ENCODE data around the gene EWSR1.

The EWSR1 gene

DNA sequence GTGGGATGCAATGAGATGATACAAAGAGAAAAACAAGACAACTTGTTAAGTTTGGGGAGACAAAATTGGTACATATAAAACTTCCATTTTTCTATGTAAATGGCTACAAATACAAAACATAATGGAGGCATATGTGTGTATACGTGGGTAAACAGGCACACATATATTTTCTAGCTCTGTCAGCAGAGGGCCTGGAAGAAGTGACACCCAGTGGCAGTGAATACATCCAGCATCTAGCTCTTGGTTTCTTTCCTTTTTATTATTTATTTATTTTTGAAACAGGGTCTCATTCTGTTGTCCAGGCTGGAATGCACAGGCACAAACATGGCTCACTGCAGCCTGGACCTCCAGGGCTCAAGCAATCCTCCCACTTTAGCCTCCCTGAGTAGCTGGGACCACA, 52.5 kb downstream of the EWSR1 start:
- DNase-seq (ENCODE audit: low read depth) = no peak

DNA sequence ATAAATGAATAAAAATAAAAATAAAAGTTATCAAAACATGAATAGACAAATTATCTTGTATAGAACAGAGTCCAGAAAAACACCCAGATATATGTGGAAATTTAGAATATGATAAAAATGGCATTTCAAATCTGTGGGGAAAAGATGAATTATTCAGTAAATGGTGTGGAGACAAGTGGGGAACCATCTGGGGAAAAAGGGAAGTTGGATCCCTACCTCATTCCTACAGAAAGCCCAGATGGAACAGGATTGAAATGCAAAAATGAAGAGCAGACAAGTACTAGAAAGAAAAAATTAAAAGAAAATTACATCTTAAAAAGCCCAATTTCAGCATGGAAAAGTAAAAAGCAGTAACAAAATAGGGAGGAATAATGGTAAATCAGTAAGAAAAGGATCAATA, 55.6 kb downstream of the EWSR1 start:
- DNase-seq (ENCODE audit: low read depth) = no peak

DNA sequence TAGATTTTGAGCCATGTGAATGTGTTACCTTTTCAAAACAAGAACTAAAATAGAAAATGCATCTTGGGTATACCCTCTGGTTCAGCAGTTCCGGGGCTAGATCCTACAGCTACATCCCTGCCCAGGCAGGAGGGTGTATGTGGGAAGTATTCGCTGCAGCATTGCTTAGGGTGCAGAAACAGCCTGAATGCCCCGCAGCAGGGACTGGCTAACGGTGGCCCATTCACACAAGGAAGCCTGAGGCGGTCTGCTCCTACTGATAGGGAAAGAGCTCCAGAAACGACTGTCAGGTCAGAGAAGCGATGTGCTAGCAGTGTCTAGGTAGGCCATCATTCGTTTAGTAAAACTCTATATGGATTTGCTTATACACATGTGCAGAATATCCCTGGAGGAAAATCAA, 57.3 kb downstream of the EWSR1 start:
- DNase-seq (ENCODE audit: low read depth) = no peak

DNA sequence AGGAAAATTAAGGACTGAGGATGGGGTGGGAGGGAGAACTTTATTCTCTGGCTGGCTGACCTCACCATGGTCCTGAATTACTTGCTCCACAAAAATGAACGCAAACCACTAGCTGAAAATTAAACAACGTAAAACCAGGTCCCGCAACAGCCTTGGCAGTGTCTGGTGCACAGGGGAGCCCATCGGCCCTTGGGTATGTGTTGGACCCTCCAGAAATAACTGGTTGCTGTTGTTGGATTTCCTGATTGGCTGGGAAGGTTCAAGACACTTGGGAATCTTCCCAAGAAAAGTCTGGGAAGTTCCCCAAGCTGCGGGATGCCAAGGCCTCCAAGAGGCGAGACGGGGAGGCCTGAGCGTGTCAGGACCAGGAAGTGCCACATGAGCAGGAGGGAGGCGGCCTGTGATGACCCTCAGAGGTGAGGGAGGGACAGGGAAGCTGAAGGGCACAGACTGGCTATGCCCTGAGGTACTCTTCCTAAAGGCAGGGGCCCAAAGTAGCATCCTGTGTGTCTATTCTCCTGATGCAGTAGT, 57.8 kb downstream of the EWSR1 start:
- DNase-seq (ENCODE audit: low read depth) = no peak

DNA sequence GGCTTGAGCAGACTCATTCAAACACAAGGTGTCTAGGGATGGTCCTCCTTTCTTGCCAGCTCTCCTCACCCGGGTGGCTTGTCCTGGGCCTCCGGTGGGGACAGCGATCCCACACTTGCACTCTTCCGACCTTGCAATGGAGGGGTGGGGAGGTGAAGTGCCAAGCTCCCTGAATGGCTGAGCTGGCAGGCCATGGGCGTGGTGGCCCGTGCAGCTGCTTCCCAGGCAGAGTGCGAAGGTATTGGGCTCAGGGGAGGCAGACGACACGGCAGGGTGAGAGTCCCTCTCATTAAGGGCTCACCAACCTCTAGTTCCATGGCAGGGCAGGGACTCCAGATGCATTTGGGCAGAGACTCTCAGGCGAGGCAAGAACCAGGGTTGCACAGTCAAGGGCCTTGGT, 58.4 kb downstream of the EWSR1 start:
- no peak for DNase-seq (ENCODE audit: low read depth)

DNA sequence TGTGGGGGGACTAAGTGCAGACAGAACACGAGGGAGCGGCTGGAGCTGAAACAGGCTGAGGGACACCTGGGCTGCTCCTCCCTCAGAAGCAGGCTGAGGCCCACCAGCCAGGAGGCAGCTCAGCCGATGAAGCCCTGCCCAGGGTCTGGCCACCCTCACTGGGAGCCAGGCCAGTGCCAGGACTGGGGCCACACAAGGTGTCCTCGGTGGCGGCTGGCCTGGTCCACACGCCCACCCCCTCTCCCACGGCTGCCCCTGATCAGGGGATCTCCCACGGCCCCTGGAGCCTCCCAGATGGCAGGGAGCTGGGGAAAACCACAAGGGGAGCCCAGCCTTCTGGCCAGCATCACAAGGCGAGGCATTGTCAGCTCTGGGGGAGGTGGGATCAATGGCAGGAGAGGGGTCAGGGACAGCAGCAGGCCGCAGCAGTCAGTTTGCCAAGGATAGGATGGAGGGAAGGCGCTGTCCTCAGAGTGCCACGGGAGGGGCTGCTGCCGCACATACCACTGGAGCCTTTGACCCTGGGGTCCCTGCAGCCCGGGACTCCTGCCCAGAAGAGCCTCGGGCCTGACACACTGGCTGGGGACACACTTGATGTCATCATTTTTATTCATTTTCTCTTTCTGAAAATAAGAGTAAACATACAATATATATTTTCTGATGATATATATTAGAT, 59.2 kb downstream of the EWSR1 start:
- no peak for DNase-seq (ENCODE audit: low read depth)

DNA sequence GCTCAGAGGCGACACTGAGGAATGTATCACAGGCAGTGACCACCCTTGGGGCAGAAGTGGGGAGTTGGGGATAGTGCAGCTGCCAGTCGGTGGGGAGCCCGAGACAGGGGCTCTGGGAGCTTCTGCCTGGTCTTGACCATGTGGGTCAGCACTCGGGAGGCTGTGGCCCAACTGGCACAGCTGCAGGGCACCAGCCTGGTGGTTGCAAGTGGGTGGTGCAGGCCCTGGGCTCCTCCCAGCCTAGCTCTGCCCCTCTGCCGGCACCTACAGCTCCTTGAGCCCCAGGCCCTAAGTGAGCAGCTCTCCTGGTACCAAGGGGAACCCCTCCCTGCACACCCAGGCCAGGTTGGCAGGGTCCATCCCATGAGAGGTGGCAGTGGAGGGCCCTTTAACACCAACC, 60.0 kb downstream of the EWSR1 start:
- no peak for DNase-seq (ENCODE audit: low read depth)

DNA sequence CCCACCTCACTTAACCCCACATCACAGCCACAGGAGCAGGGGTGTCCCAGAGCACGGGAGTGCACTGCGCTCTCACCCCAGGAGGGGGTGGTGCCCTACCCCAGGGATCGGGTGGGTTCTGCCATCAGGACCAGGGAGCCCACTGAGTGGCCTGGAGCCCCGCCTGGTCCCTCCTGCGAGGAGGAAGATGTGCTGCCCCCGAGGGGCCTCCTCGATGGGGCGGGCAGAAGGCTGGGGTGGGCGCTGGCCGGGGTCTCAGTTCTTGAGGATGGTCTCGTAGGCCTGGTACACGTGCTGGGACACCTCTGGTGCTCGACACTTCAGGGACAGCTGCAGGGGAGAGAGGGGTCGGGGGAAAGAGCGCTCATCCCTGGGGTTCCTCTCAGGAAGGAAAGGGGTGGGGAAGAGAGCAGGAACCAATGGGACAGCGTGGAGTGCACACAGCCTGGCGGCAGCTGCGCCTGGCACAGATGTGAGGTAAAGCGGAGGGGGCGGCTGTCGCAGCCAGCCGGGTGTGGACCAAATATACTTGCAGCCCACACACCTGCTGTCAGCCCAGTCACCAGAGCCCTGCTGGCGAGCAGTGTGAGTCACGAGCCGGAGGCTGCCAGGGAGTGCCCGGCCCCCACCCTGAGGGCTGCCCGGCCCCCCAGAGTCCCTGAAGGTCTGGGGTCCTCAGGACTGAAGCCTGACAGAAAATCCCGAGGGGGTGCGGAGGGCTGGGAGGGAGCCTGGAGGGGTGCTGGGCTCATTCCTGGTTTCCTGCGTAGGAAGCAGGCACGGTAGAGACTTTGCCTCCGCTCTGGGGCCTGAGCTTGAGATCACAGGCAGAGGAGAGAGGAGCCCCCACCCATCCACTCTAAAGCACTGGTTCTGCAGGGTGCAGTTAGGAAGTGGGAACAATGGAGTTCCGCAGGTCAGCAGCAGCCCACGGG, 60.8 kb downstream of the EWSR1 start:
- no peak for DNase-seq (ENCODE audit: low read depth)

DNA sequence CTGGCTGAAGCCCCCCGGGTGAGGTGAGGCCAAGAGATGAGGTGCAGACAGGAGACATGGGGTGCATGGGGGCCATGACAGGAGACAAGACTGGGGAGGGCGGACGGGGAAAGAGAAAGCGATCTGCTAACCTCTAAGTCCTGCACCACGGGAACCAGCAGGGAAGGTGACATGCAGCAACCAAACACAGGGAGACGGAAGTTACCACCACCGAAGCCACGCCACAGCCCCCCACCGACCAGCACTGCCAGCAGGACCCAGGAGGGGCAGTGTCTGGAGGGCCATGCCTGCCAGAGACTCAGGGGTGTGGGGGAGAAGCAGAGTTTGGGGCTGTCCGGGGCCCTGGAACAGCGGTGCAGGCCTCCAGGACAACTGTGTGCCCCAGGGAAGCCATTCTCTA, 61.5 kb downstream of the EWSR1 start:
- DNase-seq (ENCODE audit: low read depth) = no peak

DNA sequence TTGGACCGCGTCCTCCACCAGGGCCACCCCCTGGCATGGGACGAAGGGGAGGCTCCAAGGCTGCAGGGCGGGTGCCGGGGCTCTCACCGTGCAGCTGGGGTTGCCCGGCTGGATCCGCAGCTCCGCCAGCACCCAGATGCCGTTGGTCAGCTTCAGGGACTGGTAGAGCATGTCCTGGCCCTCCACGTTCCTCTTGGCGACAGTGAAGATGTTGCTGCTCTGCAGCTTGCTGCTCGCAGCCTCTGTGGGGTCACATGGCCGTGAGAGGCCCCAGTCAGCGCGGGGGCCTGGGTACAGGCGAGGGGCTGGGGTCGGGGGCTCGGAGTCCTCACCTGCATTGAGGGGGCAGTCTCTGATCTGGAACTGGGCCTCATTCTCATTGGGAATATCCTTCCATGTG, 62.2 kb downstream of the EWSR1 start:
- DNase-seq (ENCODE audit: low read depth) = no peak

DNA sequence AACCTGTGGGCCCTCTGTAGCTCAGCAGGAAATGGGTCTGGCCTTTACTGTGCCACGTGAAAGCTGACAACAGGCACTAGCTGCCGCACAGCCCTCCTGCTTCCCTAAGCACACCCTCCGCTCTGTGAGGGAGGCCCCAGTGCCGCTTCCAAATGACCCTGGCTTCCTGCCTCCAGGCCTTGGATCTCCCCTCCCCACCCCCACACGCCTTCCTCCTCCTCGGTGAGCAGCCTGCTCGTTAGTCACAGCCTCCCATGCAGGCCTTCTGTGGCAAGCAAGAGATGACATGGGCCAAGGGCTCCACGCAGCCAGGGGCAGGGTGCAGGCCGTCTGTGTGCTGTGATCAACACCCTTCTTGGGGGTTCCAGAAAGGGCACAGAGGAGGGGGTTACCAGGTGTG, 62.7 kb downstream of the EWSR1 start:
- no peak for DNase-seq (ENCODE audit: low read depth)

DNA sequence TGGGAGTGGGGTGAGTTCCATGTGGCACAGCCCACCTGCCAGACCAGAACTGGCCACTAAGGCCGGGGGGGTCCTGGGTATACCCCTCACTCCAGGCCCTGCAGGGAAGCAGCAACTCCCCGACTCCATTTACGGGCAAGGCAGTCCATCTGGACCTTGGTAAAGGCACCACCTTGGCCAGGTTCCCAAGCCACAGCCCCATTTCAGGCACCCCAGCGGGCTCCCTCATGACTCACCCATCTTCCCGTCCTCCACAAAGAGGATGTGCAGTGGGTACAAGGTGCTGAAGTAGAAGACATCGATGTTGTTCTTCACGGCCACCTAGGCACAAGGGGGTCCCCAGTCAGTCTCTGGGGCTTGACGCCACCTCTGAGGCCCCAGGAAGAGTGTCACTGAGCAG, 63.1 kb downstream of the EWSR1 start:
- no peak for DNase-seq (ENCODE audit: low read depth)

DNA sequence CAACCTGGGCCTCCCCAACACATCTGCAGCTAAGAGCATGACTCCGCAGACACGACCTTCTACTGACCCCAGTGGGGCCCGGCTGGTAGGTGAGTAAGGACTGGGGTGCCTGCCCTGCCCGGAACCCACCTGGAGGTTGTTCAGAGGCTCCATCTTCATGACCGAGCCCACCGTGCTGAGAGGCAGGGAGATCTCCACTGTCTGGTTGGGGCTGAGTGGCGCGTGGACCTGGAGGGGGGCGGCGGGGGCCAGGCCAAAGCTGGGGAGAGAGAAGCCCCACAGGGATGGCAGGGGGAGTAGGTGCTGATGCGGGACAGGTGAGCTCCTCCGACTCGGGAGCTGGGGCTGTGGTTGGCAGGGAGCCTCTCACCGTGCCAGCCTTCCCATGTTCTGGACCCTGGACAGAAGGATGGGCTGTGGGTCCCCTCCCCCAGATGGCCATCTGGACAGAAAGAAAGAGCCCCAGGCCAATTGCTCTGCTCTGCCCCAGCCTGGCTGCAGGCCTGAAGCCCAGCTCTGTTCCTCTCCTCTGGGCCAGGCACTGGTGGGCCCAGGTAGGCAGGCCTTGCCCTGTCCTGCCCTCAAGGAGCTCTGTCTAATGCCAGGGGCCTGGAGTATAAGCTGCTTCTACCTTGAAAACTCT, 63.7 kb downstream of the EWSR1 start:
- DNase-seq (ENCODE audit: low read depth) = no peak

DNA sequence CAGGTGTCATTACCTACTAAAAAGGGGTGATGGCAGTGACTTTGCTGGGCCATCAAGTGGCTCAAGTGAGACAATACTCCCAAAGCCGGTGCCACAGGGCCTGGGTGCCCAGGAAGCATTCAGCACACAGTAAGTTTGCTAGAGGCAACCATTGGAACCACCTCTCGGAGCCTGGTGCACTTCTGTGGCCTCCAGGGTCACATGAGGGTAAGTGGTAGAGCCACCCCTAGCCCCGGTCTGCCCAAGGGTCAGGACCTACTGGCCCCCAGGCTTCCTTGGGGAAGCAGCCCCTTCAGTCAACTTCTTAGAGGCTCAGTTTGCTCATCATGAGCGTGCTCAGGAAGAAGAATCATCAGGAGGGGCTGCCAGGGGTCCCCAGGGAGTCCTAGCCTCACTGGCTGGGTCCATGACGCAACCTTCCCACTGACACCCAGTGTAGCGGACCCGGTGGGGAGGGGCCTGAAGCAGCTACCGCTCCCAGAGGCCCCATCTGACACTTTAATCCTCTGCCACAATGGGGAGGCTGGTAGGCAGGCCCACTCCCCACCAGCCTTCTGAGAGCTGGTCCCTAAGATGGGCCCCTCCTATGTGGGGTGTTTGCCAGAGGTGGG, 64.9 kb downstream of the EWSR1 start:
- no peak for DNase-seq (ENCODE audit: low read depth)

DNA sequence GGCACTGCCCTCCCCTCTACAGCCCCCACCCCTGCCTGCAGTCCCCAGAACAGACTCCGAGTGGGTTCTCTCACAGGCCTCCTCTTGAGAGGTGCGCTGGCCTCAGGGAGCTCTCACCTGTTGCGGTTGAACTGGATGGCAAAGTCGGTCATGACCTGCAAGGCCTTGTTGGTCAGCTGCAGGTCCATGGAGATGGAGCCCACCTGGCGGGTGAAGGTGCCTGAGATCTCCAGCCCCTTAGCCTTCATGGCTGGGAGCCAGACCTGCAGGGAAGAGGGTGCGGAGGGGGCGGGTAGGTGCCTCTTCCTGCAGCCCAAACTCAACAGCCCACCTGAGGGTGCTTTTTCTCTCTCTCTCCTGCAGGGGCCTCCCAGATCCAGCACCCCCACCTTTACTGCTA, 66.1 kb downstream of the EWSR1 start:
- DNase-seq (ENCODE audit: low read depth) = no peak

DNA sequence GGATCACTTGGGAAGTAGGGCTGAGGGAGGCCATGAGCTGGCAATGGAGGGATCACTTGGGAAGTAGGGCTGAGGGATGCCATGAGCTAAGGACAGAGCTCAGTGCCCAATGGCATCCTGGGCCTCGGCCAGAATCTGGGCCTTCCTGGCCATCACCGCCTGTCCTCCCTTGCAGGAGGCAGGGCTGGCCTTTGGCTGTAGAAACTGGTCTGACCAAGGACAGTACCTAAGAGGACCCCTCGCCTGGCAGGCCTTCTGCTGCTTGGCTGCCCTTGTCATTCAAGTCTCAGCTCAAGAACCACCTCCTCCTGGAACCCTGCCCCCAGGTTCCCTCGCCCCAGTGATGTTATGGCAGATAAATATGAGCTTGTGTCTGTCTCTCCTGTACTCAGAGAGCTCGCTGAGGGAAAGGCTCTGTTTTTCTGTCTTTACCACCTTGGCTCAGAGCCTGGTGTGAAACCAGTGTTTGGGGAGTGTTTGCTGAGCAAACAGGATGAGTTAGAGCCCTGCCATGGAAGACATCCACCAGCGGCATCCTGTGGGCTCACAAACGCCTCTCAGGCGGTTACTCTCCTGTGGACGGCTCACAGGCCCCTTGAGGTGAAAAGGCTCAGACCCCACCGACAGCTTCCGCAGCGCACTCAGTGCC, 66.8 kb downstream of the EWSR1 start:
- no peak for DNase-seq (ENCODE audit: low read depth)

DNA sequence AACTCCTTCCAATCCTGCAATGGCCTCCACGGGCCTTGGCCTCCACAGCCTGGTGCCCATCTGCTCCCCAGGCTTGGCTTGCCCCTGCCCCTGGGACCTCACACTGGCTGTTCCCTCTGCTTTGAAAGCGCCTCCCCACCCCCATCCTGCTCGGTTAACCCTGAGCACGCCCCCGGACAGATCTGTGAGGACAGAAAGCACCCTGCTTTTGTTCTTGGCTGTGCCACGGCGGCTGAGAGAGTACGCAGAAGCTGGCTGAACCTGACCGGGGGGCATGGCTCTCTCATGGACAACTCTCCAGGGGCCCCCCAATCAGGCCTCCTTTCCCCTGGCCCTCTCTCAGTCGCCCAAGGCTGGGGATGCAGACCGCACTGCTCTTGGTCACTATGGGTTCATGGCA, 67.6 kb downstream of the EWSR1 start:
- no peak for DNase-seq (ENCODE audit: low read depth)

DNA sequence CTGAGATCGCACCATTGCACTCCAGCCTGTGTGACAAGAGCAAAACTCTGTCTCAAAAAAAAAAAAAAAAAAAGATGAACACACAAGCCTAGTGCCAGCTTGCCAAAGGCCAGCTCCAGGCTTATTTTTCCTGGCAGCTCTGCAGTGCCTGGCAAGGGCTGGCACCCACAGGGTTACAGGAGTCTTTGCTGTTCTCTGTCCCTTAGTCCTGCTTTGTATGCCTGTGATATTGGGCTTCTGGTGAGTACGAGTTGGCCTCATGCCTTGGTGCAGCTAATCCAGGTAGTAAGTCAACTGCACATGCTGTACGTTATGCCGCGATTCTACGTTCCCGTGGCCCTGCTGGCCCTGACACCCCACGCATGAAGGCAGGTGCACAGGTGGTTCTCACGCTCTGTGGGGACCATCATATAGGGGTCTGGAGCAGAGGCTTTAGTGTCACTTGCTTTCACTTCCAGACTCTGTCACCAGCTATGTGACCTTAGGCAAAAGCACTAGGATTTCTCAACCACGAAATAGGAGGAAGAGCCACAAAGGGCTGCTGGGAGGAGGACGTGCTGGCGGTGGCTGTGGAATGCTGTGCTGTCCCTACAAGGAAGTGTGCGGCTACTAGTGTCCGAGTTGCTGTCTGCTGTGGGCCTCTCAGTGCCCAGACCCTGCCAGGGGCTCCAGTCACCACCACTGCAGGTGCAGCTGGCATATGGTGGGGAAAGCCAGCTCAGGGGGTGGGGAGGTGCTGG, 68.9 kb downstream of the EWSR1 start:
- no peak for DNase-seq (ENCODE audit: low read depth)

DNA sequence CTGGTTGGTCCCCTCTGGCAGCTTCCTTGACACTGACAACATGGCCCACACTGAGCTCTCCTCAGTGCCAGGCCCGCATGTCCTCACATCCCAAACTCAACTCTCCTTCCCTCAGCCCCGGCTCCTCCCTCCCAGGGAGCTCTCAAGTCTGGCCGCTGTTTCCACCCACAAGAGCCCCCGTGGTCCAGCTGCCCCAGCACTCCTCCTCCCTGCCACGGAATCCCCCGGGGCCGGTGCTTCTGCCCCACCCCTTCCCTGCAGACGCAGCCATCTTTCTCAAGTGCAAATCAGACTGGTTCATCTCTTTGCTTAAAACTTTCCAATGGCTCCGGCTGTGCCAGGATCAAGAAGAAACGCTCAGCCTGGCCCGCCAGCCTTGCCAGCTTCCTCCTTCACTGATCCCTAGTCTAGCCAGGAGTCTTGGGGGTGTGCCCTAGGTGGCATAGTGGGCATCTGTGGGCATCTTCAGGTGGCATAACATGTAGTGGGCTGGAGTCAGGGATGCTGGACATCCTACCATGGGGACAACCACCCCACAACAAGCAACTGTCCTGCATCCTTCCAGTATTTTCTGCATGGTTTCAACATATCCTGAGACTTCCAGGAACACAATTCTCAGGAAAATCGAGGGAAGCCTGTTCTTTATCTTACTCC, 69.7 kb downstream of the EWSR1 start:
- DNase-seq (ENCODE audit: low read depth) = no peak

DNA sequence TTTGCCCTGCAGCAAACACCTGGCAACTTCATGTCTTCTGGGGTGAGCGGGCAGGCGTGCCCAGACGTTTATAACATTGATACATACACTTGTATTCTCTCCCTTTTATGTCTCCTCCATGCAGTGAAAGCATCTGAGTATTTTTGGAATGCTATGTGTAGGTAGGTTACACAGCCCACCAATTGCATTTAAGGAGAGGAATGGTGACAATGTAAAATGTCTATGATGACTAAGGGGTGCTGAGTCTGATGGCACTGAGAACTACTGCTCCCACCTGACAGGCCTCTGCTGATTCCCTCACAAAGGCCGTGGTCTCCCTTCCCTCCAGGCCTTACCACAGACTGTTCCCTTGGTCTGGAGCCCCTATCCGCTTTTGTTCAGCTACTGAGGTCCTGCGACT, 70.3 kb downstream of the EWSR1 start:
- DNase-seq (ENCODE audit: low read depth) = no peak

All from GM04504 (cell line).